ENCODE results near the gene ACTN4. TPM values are rescaled to one million over a fixed set of nuclear protein-coding genes. Genes with fewer than 3 reads are reported as not detected.

Gene ACTN4
- total RNA-seq, 1 experiment from 2014 or later: 1,233 TPM

- H2AFZ ChIP-seq: no peak overlapping the region
- H3K9me2 ChIP-seq (ENCODE audit: insufficient read depth): no peaks in the 10 kb centered on the region
- no peak for TF ChIP-seq EZH2 (IDR thresholded peaks at IDR 0.05; ENCODE audit: low read depth)
- TF ChIP-seq CTCF (conservative IDR thresholded peaks at IDR 0.05): no peak
- peaks cover 50% of the 10 kb centered on the region for H3F3A ChIP-seq (ENCODE audit: insufficient read depth, low read depth)
- peak overlapping the region; percentile 58 for H3K27ac ChIP-seq
- H3K36me3 ChIP-seq (ENCODE audit: low read depth): peaks cover 4% of the 10 kb centered on the region; the same call in 1 of the 2 replicates
- H3K4me3 ChIP-seq: peak overlapping the region; percentile 68
- BruUV-seq (replicated peaks): no TSS peak
- peak overlapping the region; percentile 80 for H3K4me2 ChIP-seq
- H3K4me1 ChIP-seq (replicated peaks; ENCODE audit: insufficient read depth): peaks cover 41% of the 10 kb centered on the region
- no peaks in the 10 kb centered on the region for H4K20me1 ChIP-seq (ENCODE audit: insufficient read depth)
- CTCF ChIA-PET: no interaction called here
- H3K9me3 ChIP-seq (ENCODE audit: insufficient read depth, low read depth): no peaks in the 10 kb centered on the region
- intact Hi-C loops (cut with micrococcal nuclease; ENCODE audit: unreplicated experiment): loop anchor here (10.0 kb wide), 1 partner anchor 220 kb away; no protein-coding TSS in a partner anchor
- H3K79me2 ChIP-seq (ENCODE audit: low read depth): peaks cover 22% of the 10 kb centered on the region
- DNase-seq: peak; percentile 61 to 74
- no peaks in the 10 kb centered on the region for H3K27me3 ChIP-seq (ENCODE audit: insufficient read depth, low read depth)
- POLR2A ChIA-PET (ENCODE audit: unreplicated experiment): interaction anchor here (0.5 to 1.2 kb wide), 6 partner anchors 57 to 103 kb away, joined by 4 to 12 read pairs (median 6); no protein-coding TSS in a partner anchor
These were observed 87.8 kb downstream of the ACTN4 start for GRCh38 chr19:38735257-38735686.

- CTCF ChIA-PET: no interaction called here
These were observed 88.6 kb downstream of the ACTN4 start for GRCh38 chr19:38736036-38736412.

More at GRCh38 chr19:38736036-38736412, 88.6 kb downstream of the ACTN4 start:
- H3K79me2 ChIP-seq (ENCODE audit: low read depth): peaks cover 22% of the 10 kb centered on the region
- TF ChIP-seq CTCF (conservative IDR thresholded peaks at IDR 0.05) (no peak), EZH2 (IDR thresholded peaks at IDR 0.05; ENCODE audit: low read depth) (no peak)
- peak overlapping the region; percentile 41; the same call in 1 of the 2 replicates for H3K27ac ChIP-seq
- H3F3A ChIP-seq (ENCODE audit: insufficient read depth, low read depth): peaks cover 44% of the 10 kb centered on the region
- peaks cover 36% of the 10 kb centered on the region for H3K4me1 ChIP-seq (replicated peaks; ENCODE audit: insufficient read depth)
- intact Hi-C loops (cut with micrococcal nuclease; ENCODE audit: unreplicated experiment): loop anchor here (1.0 to 10.0 kb wide), 2 partner anchors 95 to 221 kb away; partner anchors contain the start of gene ECH1
- peak overlapping the region; percentile 49; the same call in 1 of the 2 replicates for H3K4me3 ChIP-seq
- BruUV-seq (replicated peaks): no TSS peak
- H3K27me3 ChIP-seq (ENCODE audit: insufficient read depth, low read depth): no peaks in the 10 kb centered on the region
- H2AFZ ChIP-seq: no peak overlapping the region
- H3K9me3 ChIP-seq (ENCODE audit: insufficient read depth, low read depth): no peaks in the 10 kb centered on the region
- H4K20me1 ChIP-seq (ENCODE audit: insufficient read depth): no peaks in the 10 kb centered on the region
- no peaks in the 10 kb centered on the region for H3K36me3 ChIP-seq (ENCODE audit: low read depth)
- POLR2A ChIA-PET (ENCODE audit: unreplicated experiment): interaction anchor here (0.6 to 0.7 kb wide), 3 partner anchors 95 to 700 kb away, joined by 3 to 6 read pairs (median 5); partner anchors contain the start of genes FBXO17 and RPS16
- peak in 1 of 2 experiments; percentile 63 for DNase-seq
- peak overlapping the region; percentile 49 for H3K4me2 ChIP-seq
- no peaks in the 10 kb centered on the region for H3K9me2 ChIP-seq (ENCODE audit: insufficient read depth)

Measured in PC-9 (cell line).